NCI-H446 treated with DMSO at 0.1 percent for 48 hours (cell line): ENCODE results near the gene PCDHA4.

Source experiments
- DNase-seq: peaks from one replicate; lab custom pipeline; 2025; lab: John Stamatoyannopoulos, UW

The PCDHA4 gene

DNA sequence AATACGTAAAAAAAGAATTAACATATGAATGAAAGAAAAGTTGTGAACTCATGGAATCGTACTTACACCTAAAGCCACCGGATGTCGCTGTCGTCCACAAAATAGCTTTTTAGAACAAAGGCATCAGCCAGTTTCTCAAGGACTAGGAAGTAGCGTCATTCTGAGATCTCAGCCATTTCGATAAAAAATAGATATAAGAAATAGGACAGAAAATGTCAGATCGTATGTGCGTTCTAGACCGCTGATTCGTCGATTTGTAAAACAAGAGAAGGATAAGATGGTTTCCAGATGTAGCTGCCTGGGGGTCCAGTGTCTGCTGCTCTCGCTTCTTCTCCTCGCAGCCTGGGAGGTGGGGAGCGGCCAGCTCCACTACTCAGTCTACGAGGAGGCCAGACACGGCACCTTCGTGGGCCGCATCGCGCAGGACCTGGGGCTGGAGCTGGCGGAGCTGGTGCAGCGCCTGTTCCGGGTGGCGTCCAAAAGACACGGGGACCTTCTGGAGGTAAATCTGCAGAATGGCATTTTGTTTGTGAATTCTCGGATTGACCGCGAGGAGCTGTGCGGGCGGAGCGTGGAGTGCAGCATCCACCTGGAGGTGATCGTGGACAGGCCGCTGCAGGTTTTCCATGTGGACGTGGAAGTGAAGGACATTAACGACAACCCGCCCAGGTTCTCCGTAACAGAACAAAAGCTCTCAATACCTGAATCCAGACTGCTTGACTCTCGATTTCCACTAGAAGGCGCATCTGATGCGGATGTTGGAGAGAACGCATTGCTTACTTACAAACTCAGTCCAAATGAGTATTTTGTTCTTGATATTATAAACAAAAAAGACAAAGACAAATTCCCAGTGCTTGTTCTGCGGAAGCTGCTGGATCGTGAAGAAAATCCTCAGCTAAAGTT lies 49.2 kb downstream of the PCDHA4 start, which contains the start of gene PCDHA10:
Gene PCDHA10 (plus strand): TSS at position 126 of the 903 bp plus-strand sequence. CDS start 152 bp downstream, at position 278.
- DNase-seq = no peak

DNA sequence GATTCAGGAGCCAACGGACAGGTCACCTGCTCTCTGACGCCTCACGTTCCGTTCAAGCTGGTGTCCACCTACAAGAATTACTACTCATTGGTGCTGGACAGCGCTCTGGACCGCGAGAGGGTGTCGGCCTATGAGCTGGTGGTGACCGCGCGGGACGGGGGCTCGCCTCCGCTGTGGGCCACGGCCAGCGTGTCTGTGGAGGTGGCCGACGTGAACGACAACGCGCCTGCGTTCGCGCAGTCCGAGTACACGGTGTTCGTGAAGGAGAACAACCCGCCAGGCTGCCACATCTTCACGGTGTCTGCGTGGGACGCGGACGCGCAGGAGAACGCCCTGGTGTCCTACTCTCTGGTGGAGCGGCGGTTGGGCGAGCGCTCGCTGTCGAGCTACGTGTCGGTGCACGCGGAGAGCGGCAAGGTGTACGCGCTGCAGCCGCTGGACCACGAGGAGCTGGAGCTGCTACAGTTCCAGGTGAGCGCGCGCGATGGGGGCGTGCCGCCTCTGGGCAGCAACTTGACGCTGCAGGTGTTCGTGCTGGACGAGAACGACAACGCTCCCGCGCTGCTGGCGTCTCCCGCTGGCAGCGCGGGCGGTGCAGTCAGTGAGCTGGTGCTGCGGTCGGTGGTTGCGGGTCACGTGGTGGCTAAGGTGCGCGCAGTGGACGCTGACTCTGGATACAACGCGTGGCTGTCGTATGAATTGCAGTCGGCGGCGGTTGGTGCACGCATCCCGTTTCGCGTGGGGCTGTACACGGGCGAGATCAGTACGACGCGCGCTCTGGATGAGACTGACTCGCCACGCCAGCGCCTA lies 50.5 kb downstream of the PCDHA4 start:
- DNase-seq = no peak

DNA sequence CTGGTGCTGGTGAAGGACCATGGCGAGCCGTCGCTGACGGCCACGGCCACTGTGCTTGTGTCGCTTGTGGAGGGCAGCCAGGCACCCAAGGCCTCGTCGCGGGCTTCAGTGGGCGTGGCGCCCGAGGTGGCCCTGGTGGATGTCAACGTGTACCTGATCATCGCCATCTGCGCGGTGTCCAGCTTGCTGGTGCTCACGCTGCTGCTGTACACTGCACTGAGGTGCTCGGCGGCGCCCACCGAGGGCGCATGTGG lies 51.0 kb downstream of the PCDHA4 start:
- no peak for DNase-seq

DNA sequence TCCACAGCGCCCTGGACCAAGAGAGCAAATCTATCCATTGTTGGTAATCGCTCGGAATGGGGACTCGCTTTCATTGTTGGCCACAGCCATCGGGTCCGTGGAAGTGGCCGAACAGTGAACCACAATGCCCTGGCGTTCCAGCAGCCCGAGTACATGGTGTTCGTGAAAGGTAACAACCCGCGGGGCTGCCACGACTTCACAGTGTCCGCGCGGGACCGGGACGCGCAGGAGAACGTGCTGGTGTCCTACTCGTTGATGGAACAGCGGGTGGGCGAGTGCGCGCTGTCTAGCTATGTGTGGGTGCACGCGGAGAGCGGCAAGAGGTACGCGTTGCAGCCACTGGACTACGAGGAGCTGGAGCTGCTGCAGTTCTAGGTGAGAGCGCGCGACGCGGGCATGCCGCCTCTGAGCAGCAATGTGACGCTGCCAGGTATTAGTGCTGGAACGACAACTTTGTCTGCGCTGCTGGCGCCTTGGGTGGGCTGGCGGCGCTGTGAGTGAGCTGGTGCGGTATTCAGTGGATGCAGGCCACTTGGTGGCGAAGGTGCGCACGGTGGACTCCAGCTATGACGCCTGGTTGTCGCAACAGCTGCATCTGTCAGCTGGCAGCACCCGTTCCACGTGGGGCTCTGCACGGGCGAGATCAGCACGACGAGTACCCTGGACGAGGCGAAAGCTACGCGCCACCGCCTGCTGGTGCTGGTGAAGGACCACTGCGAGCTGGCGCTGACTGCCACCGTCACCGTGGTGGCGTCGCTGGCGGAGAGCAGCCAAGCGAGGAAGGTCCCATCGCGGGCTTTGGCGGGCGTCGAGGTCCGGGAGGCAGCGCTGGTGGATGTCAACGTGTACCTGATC lies 55.8 kb downstream of the PCDHA4 start:
- DNase-seq = no peak
